KMS-11 (cell line): Measurements from ENCODE around the gene EIF2B2.

Source experiments
- H2AFZ ChIP-seq: fragments of 200-600 bp; sonication (generic); 2 replicates; pipeline ENCODE4 v1.6.1; 2016; ENCODE audit warnings: antibody characterized with exemption, mixed run types, low read depth
- H3K27ac ChIP-seq: fragments of 200-600 bp; sonication (generic); 2 replicates; pipeline ENCODE4 v1.6.1; 2016; ENCODE audit warnings: mild to moderate bottlenecking, mixed run types
- H3K27me3 ChIP-seq: fragments of 200-600 bp; sonication (generic); 2 replicates; pipeline ENCODE4 v1.6.1; 2017; ENCODE audit warnings: mild to moderate bottlenecking, low read depth, mixed run types, moderate library complexity; ENCODE audit not compliant: insufficient read depth
- H3K36me3 ChIP-seq: fragments of 200-600 bp; sonication (generic); 2 replicates; pipeline ENCODE4 v1.6.1; 2017; ENCODE audit warnings: mild to moderate bottlenecking, mixed run types; ENCODE audit not compliant: insufficient read depth
- H3K4me1 ChIP-seq: fragments of 200-600 bp; sonication (generic); 2 replicates; pipeline ENCODE4 v1.6.1; 2016; ENCODE audit warnings: mild to moderate bottlenecking, low read depth, mixed run types; ENCODE audit not compliant: poor library complexity, severe bottlenecking
- H3K4me2 ChIP-seq: fragments of 200-600 bp; sonication (generic); 2 replicates; pipeline ENCODE4 v1.7.0; 2016; ENCODE audit warnings: mild to moderate bottlenecking, mixed run types
- H3K4me3 ChIP-seq: fragments of 200-600 bp; sonication (generic); IDR thresholded peaks from 2 replicates; pipeline ENCODE4 v1.6.1; 2017; ENCODE audit warnings: low read depth, low read length, mixed read lengths; ENCODE audit not compliant: insufficient read depth
- H3K79me2 ChIP-seq: fragments of 200-600 bp; sonication (generic); 2 replicates; pipeline ENCODE4 v1.6.1; 2016; ENCODE audit warnings: low read depth, mixed run types; ENCODE audit not compliant: insufficient read depth
- H3K9ac ChIP-seq: fragments of 200-600 bp; sonication (generic); 2 replicates; pipeline ENCODE4 v1.6.1; 2016; ENCODE audit warnings: mild to moderate bottlenecking, mixed run types
- H4K20me1 ChIP-seq: fragments of 200-600 bp; sonication (generic); 2 replicates; pipeline ENCODE4 v1.6.1; 2016; ENCODE audit warnings: mild to moderate bottlenecking, mixed run types; ENCODE audit not compliant: insufficient read depth
- CTCF ChIP-seq: fragments of 200-600 bp; sonication (generic); conservative IDR thresholded peaks from 2 replicates; pipeline ENCODE4 v1.6.1; 2017; ENCODE audit warnings: low read depth, mild to moderate bottlenecking, antibody characterized with exemption, low read length, moderate library complexity, mixed read lengths

Gene EIF2B2

GRCh38 chr14:74968811-74969210, 33.9 kb upstream of the EIF2B2 start:
- Histone ChIP-seq H3K27ac (no peak overlapping the region), H3K4me2 (no peak overlapping the region), H3K79me2 (no peaks in the 10 kb centered on the region), H3K27me3 (peaks cover 3% of the 10 kb centered on the region), H3K4me1 (no peaks in the 10 kb centered on the region), H2AFZ (no peak overlapping the region), H3K9ac (no peak overlapping the region), H3K36me3 (no peaks in the 10 kb centered on the region), H4K20me1 (no peaks in the 10 kb centered on the region), H3K4me3 (no peak overlapping the region)
- no peak for TF ChIP-seq CTCF

GRCh38 chr14:74973003-74973653, 29.6 kb upstream of the EIF2B2 start:
- no peak for TF ChIP-seq CTCF
- H3K36me3 ChIP-seq, result no peaks in the 10 kb centered on the region
- H3K4me1 ChIP-seq, result no peaks in the 10 kb centered on the region
- H3K4me3 ChIP-seq, result no peak overlapping the region
- H3K27ac ChIP-seq, result no peak overlapping the region
- H2AFZ ChIP-seq, result no peak overlapping the region
- H3K27me3 ChIP-seq, result no peaks in the 10 kb centered on the region
- no peak overlapping the region for H3K9ac ChIP-seq
- no peak overlapping the region for H3K4me2 ChIP-seq
- no peaks in the 10 kb centered on the region for H4K20me1 ChIP-seq
- no peaks in the 10 kb centered on the region for H3K79me2 ChIP-seq

- no peaks in the 10 kb centered on the region for H3K27me3 ChIP-seq
- H3K36me3 ChIP-seq, result no peaks in the 10 kb centered on the region
- H3K27ac ChIP-seq, result no peak overlapping the region
- H3K4me2 ChIP-seq, result no peak overlapping the region
- no peaks in the 10 kb centered on the region for H3K79me2 ChIP-seq
- no peaks in the 10 kb centered on the region for H3K4me1 ChIP-seq
- no peak overlapping the region for H3K9ac ChIP-seq
- TF ChIP-seq CTCF, result no peak
- H4K20me1 ChIP-seq, result no peaks in the 10 kb centered on the region
- H3K4me3 ChIP-seq, result no peak overlapping the region
- no peak overlapping the region for H2AFZ ChIP-seq
Measured at GRCh38 chr14:74973905-74974363, 28.8 kb upstream of the EIF2B2 start.

- Histone ChIP-seq H3K27me3 (no peaks in the 10 kb centered on the region), H2AFZ (no peak overlapping the region), H3K4me3 (no peak overlapping the region), H3K4me1 (no peaks in the 10 kb centered on the region), H3K9ac (no peak overlapping the region), H3K4me2 (no peak overlapping the region), H3K79me2 (no peaks in the 10 kb centered on the region), H4K20me1 (no peaks in the 10 kb centered on the region), H3K27ac (no peak overlapping the region), H3K36me3 (no peaks in the 10 kb centered on the region)
- no peak for TF ChIP-seq CTCF
Measured at GRCh38 chr14:74974364-74975058, 28.2 kb upstream of the EIF2B2 start.
